Stimulated activated CD8-positive, alpha-beta memory T cell treated with anti-CD3 and anti-CD28 coated beads, Interleukin-7, amount 100 ng/mL, for 4 hours (primary cell): ENCODE data around the gene PGA3.
"Not testable (repeated sequence)": the region's sequence is repeated elsewhere in the genome, so short reads cannot be mapped to it uniquely, and the experiment has no call there.

Experiments used
- DNase-seq, 2 donors: peaks; one replicate each; pipeline ENCODE4 v3.0.0-alpha.2; 2020; ENCODE audit warnings: low read depth in 2 of 2

Gene PGA3

GRCh38 chr11:61250796-61251765 lies 47.8 kb downstream of the PGA3 start:
- DNase-seq, result not testable (repeated sequence)

GRCh38 chr11:61252332-61252731 lies 49.0 kb downstream of the PGA3 start:
- not testable (repeated sequence) for DNase-seq

- DNase-seq, result peak; percentile 17 to 30
Observed at GRCh38 chr11:61254403-61255025, 51.2 kb downstream of the PGA3 start.

GRCh38 chr11:61256710-61257482 lies 53.6 kb downstream of the PGA3 start:
- no peak for DNase-seq

GRCh38 chr11:61258546-61258945 lies 55.2 kb downstream of the PGA3 start:
- DNase-seq, result no peak

GRCh38 chr11:61259363-61259762 lies 56.0 kb downstream of the PGA3 start:
- no peak for DNase-seq
